NCI-H82 treated with DMSO at 0.1 percent for 48 hours (cell line): ENCODE results near the gene PEPD.

ENCODE experiments used
- DNase-seq: peaks from one replicate; lab custom pipeline; 2025; ENCODE audit not compliant: unreplicated experiment; lab: John Stamatoyannopoulos, UW

PEPD gene

DNA sequence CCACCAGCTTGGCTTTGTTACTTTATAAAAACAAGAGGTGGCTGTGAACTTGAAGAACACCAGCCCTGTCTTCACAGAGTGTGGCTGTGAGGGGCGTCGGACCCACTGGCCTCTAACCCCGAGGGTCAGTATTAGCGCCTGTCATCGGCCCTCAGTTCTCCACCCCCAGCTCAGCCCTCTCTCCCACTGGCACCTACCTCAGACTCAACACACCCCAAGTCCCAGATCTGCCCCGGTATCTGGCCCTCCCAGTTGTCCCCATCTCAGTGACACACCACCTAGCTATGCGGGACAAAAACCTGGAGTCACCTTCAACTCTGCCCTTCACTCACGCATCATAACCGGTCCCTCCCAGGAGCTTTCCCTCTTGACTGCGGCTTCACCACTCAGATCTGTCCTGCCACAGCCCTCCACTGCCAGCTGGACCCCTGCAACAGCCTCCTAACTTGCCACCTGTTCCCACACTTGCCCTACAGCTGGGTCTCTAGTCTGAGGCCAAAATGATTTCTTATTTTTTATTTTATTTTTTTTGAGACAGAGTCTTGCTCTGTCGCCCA, 45.4 kb downstream of the PEPD start:
- no peak for DNase-seq

DNA sequence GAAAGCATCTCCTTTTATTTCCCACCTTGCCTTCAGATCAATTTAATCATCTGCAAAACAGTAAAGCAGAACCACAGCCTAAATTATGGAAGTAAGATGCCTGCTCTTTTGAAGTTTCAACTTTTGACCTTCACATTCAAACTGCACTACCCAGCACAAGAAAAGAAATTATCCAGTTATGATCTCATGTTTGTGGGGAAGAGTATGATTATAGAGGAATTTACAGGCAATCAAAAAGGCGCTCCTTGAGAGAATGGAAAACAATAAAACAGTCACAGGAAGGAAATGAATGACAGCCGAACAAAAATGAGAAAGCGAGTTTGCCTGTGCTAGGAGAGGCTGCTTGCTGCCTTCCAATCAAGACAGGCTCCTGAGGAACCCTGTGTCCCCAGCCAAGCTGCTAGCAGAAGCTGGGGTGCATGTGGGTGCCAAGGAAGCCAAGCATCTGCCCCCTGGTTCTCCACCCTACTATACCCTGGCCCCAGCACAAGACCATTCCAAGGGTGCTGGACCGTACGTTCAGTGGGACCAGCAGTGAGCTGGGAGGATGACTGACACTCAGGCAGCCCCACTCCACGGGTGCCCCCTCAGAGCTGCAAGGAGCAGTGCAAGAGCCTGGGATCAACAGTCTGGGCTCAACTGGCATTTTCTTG, 47.8 kb downstream of the PEPD start:
- DNase-seq = no peak

DNA sequence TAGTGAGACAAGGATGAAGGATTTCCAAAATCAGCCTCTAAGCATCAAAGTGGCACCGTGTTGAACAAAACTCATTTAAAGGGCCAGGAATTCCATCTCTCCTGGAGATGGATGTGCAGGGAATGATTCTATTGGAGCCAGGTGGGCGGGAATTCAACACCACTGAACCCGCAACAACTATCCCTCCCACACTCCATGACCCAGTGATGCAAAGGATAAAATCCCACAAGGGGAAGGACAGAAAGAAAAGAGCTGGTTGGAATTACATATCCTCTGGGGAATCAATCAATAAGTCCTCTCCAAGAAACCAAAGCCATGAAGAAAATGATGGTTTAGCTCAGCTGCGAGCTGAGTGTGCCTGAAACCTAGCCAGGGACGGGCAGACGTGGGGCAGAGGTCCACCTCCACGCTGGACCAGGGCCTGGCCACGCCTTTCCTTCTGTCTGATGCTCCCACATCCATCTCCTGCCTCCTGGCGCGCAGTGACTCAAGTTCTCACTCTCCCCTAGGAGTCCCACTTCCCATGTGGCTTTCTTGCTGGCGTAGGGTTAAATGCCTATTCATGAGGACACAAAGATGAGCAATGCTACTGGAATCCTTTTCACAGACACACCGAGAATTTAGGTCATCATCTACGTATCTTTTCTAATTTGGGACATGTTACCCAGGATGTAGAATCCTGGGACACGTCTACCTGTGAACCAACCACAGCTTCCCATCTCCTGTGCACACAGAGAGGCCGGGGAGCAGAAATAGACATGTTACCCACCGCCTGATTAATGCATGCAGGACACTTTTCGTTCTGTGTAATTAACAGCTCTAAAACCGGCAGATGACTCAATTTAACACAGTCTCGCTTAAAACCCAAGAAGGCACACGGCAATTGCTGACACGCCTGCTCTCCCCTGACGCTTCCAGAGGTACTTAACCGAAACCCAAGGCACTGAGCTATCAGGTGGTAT, 48.6 kb downstream of the PEPD start:
- DNase-seq = no peak

DNA sequence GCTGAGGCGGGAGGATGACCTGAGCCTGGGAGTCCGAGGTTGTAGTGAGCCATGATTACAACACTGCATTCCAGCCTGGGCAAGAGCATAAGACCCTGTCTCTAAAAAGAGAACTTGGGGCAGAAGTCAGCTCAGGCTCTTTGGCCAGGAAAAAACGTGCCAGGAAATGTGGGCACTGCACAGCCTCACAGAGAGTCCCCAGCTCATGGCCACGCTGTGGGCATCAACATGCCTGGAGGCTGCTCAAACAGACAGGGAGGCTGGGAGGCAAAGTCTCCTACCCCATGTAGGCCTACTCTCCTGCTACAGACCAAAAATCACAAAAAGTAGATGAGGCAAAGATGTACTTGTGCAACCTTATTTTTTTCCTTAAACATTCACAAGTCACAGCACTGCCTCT, 49.4 kb downstream of the PEPD start:
- no peak for DNase-seq

DNA sequence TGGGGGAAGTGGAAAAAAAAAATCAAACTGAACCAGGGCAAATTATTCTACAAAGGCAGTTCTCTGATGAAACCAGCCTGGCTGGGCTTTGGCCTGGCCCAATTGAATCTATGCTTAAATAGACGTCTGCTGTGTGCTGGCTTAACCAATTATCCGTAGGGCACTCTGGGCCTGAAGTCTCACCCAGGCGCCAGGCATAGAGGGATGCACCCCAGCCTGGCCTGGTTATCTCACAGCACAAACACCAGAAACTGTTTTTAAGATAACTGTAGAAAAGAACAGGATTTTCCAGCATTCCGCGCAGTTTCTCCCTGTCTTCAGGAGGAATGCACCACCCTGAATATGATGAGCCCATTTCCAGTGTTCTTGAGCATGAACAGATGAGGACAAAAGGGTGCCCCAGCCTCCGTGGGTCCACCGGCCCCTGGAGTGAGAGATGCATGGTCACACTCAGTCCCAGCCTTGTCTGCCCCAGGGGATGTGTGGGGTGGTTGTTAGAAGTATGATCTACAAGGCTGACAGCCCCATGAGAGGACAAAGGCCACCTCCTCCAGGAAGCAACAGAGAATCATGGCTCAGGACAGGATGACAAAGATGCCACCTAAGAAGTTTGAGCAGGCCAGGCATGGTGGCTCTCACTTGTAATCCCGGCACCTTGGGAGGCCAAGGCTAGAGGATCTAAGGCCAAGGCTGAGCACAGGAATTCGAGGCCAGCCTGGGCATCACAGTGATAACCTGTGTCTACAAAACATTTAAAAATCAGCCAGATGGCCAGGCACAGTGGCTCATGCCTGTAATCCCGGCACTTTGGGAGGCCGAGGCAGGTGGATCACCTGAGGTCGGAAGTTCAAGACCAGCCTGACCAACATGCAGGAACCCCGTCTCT, 50.2 kb downstream of the PEPD start:
- DNase-seq = no peak

GRCh38 chr19:33470686-33471085, 50.9 kb downstream of the PEPD start:
- DNase-seq = no peak

DNA sequence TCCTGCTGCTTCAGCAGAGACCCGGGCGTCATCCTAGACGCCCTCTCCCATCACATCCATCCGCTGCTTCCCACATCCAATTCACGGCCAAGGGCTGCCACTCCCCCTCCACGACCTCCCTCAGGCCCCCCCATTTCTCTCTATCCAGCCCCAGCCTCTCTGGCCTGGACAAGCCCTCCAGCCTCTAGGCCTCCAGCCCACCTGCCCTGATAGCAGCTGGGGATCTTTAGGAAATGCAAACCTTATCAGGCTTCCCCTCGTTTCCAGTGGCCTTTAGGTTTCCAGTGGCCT, 51.6 kb downstream of the PEPD start:
- no peak for DNase-seq

DNA sequence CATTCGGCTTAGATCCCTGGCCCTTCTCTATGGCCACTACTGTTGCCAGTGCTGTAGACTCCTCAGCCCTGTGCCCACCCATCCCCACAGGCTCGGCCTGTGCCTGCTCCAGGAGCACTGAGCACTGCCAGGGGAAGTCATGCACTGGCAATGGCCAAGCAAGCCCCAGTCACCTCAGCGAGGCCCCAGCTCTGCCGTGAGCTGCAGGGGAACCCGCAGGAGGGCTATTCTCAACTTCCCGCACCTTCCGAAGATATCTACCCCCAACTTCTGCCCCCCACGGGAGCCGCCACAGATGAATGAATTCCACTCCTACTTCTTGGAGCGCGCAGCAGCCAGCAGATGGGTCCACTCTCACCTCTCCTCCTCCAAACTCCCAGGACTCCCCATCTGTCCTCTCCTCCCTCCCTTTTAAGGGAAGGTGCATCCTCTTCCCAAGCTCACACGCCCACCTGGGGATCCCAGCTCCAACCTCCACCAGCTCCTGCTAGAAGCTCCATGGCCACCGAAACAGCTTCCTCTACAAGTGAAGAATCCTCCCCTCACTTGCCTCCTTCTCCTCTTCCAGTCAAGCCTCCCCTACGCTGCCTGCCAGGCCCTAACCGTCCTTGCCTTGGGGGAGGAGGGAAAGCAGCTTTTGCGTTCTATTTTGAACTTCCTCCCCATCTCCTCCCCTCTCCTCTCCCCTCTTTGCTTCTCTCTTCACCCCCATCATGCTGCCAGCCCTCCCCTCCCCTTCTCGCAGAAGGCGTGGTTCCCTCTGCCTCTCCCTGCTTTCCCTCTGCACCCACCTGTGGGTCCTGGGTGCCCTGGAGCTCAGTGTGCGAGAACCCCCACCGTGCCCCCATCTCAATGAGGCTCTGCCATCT, 52.2 kb downstream of the PEPD start:
- no peak for DNase-seq

GRCh38 chr19:33468361-33469170, 53.0 kb downstream of the PEPD start:
- DNase-seq = no peak

DNA sequence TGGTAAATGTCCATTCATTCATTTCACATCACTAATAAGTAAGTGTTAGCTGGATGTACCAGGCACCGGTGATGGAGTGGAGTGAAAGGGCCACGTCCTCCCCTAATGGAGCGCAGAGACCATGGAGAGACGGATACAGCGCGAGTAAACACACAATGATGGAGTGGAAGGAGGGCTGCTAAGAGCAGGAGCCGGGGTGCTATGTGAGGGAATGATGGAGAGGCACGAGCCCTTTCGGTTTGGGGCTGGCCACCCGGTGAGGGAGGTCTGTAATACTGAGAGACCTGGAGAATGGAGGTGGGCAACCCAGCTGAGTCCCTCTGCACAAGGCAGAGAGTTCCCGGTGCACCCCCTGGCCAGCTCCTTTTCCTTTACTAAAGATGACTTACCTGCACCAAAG, 53.7 kb downstream of the PEPD start:
- DNase-seq = no peak

DNA sequence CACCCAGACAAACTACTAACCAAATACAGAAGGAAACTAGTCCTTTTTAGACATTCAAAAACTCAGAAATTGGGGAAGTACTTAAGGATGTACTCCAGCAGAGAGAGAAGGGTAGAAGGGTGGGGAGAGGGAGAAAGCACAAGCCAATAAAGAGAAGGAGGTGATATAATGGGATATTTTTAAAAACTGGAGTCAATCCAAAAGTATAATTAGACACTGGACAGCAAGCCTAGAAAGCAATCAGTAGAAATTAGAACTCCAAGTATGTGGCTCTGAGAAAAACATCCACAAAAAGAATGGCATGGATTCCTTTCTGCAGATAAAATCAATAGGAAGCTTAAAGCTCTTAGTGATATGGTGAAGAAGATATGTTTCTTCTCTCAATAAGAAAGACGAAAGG, 55.8 kb downstream of the PEPD start:
- no peak for DNase-seq

DNA sequence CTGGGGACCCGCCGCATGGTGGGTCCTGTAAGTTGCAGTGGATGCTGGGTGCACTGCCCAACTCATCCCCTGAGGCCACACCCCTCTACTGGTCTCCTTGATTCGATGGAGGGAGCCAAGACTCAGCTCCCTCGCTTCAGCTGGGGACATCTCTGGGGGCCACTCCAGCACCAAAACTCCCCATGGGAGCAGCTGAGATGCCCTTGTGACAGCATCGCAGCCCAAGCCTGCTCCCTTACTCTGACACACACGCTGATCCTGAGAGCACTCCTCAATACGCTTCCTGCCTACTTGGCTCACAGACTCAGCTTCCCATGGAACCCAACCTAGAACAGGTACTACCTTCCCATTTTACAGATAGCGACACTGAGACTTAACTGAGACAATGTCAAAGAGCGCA, 56.2 kb downstream of the PEPD start:
- no peak for DNase-seq

GRCh38 chr19:33464733-33465115, 56.9 kb downstream of the PEPD start:
- DNase-seq = no peak

GRCh38 chr19:33464010-33464732, 57.4 kb downstream of the PEPD start:
- DNase-seq = no peak

DNA sequence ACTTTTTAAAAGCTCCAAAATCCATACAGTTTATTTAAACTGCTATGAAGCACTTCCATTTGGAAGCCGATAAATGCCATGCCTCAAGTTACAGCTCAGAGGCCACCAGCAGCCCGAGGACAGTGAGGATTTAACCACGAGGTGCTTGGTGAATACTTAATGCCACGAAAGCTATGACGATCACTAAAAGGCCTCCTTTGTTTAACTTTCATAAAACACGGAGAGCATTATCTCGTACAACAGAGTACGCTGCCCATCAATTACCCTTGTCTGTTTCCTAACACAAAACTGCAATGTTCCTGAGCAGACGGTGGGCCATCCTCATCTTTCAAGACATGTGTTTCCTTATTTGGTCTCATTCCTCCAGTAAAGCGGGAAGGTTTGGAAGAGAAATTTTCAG, 58.4 kb downstream of the PEPD start:
- no peak for DNase-seq

DNA sequence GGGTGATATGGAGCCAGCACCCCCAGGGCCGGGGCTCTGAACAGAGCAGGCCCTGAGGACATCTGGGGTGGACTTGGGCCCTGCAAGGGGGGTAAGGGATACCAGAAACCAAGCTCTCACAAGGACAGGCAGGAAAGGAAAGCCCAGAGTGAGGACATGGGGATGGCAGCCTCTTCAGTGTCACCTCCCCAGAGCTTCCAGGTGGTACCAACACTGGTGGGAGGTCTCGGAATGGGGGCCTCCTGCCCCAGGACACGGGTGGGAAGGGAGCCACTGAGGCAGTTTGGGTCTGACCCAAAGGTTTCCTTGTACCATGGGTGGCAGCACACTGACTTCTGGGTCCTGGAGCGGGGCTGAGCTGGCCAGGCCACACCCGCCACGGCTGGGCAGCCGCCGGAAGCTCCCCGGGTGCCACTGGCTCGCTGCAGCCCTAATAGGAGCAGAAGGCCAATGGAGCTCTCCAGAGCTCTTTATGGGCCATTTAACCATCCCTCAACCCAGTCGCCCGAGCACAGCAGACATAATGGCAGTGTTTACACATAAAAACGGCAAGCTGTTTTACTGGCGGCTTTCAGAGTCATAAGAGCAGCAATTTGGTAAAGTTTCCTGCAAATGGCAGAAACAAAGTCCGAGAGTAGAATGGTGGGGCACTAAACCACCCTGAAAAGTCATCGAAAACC, 59.3 kb downstream of the PEPD start:
- no peak for DNase-seq

DNA sequence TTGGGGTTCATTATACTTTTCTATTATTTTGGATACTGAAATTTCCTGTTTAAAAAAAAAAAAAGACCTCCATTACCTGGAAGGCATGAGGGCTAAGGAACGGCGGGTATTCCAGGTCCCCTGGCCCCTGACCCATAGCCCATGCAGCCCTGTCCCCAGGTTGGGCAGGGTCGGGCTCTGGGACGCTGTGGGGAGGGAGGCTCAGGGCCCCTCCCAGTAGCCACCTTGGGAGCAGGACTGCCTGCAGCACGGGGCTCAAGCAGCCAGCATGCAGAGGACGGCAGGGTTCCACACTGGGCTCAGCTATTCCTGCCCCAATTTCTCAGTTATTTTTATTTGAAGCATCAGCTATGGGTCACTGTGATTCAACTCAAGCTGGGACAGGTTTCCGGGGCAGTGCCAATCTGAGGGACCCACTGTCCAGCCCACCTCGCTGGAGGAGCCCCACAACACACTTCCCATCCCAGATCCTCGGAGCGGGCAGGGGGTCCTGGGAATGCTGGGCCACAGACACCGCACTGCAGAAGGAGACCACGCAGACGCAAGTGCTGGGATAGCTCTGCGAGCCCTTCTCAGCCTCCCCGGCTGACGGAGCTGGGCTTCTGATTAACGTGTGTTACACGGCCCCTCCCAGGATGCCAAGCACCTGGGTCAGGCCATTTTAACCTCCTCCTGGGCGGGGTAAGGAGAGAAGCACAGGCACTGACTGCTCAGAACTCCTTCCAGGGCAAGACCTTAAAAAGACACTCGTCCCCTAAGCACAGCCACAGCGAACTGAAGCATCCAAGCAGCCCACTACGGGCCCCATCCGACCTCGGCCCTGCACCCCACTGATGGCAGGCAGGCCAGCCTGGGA, 60.1 kb downstream of the PEPD start:
- no peak for DNase-seq
